ENCODE results near the gene USP26. TPM values are rescaled to one million over a fixed set of nuclear protein-coding genes. Genes with fewer than 3 reads are reported as not detected.

USP26 gene
- not detected in 2 replicates for polyA plus RNA-seq (2011; rRNA removed)
- polyA plus RNA-seq (2012; cell fraction: cytosol; rRNA removed), result not detected in 2 replicates
- polyA plus RNA-seq (2012; cell fraction: nucleus; rRNA removed), result not detected in 2 replicates
- not detected in 3 replicates for polyA plus RNA-seq (2017; fragmentation: RNase III; extraction: RNeasy Plus Mini Kit Qiagen cat#74134 plus additional on column Dnase treatment)
- not detected in 2 replicates for polyA minus RNA-seq (2011; rRNA and poly(A)+ RNA removed)

GRCh38 chrX:133097031-133097430, at the start of gene USP26:
TSS of gene USP26 (minus strand) at chrX:133097109. CDS start at chrX:133028220, 68,889 bp downstream.
- Histone ChIP-seq H3K4me2 (no peak within 1 kb of the TSS), H3K4me3 (no peak within 1 kb of the TSS), H3K4me1 (no peaks in the 10 kb centered on the region), H3K9me3 (no peaks in the 10 kb centered on the region), H3K27ac (no peak within 1 kb of the TSS)
- FAIRE-seq (no peak), DNase-seq (ENCODE audit: low read depth in 1 of 2, low spot score in 1 of 2) (no peak), ATAC-seq (no peak)
- ChIA-PET CTCF (no interaction called here), POLR2A (no interaction called here)
- no peak for TF ChIP-seq KDM1A (IDR thresholded peaks at IDR 0.05; ENCODE audit: low read depth)
- no peak for TF ChIP-seq CHD4 (IDR thresholded peaks at IDR 0.05; ENCODE audit: borderline replicate concordance)
- no peak for TF ChIP-seq JUNB (IDR thresholded peaks at IDR 0.05)
- TF ChIP-seq HMGXB4 (CRISPR knock-in tag; IDR thresholded peaks at IDR 0.05; ENCODE audit: borderline replicate concordance), result no peak
- TF ChIP-seq EHF (CRISPR knock-in tag; IDR thresholded peaks at IDR 0.05), result no peak
- no peak for TF ChIP-seq ZSCAN20 (CRISPR knock-in tag; IDR thresholded peaks at IDR 0.05)
- TF ChIP-seq, protein P1, sequence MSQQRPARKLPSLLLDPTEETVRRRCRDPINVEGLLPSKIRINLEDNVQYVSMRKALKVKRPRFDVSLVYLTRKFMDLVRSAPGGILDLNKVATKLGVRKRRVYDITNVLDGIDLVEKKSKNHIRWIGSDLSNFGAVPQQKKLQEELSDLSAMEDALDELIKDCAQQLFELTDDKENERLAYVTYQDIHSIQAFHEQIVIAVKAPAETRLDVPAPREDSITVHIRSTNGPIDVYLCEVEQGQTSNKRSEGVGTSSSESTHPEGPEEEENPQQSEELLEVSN (IDR thresholded peaks at IDR 0.05; ENCODE audit: borderline replicate concordance, low read depth), result no peak
- TF ChIP-seq ZNF302 (CRISPR knock-in tag; IDR thresholded peaks at IDR 0.05), result no peak
- no peak for TF ChIP-seq TP53 (CRISPR knock-in tag; IDR thresholded peaks at IDR 0.05)
- TF ChIP-seq CBX8 (IDR thresholded peaks at IDR 0.05), result no peak
- no peak for TF ChIP-seq HDAC2 (IDR thresholded peaks at IDR 0.05)
- TF ChIP-seq FOSB (CRISPR knock-in tag; IDR thresholded peaks at IDR 0.05), result no peak
- TF ChIP-seq RNF2 (IDR thresholded peaks at IDR 0.05; ENCODE audit: borderline replicate concordance, low read depth), result no peak
- TF ChIP-seq MYC (IDR thresholded peaks at IDR 0.05; ENCODE audit: borderline replicate concordance, low read length), result no peak
- TF ChIP-seq EP300 (IDR thresholded peaks at IDR 0.05), result no peak
- TF ChIP-seq HEYL (CRISPR knock-in tag; IDR thresholded peaks at IDR 0.05), result no peak
- TF ChIP-seq NFE2L2 (conservative IDR thresholded peaks at IDR 0.05; ENCODE audit: low read length), result no peak
- no peak for TF ChIP-seq FOXS1 (CRISPR knock-in tag; IDR thresholded peaks at IDR 0.05)
- TF ChIP-seq BHLHE40 (IDR thresholded peaks at IDR 0.05; ENCODE audit: low read depth, low read length), result no peak
- no peak for TF ChIP-seq MAFK (IDR thresholded peaks at IDR 0.05; ENCODE audit: partially characterized antibody)
- 85% methylated on average over 16 of the region's 16 CpGs for WGBS (ENCODE audit: missing lambda C conversion rate)

- H3K27ac ChIP-seq, result no peak overlapping the region
- 3% methylated on average over 4 of the region's 4 CpGs for WGBS (ENCODE audit: missing lambda C conversion rate)
- H3K9me3 ChIP-seq, result no peaks in the 10 kb centered on the region
- ChIA-PET POLR2A (no interaction called here), CTCF (no interaction called here)
- FAIRE-seq (peak; percentile 72), DNase-seq (ENCODE audit: low read depth in 1 of 2, low spot score in 1 of 2) (no peak), ATAC-seq (no peak)
- TF ChIP-seq FOSL2 (IDR thresholded peaks at IDR 0.05) (no peak), FOSL2 (CRISPR knock-in tag; IDR thresholded peaks at IDR 0.05) (no peak), MAFK (IDR thresholded peaks at IDR 0.05; ENCODE audit: partially characterized antibody) (no peak), ZNF302 (CRISPR knock-in tag; IDR thresholded peaks at IDR 0.05) (no peak), BCL3 (IDR thresholded peaks at IDR 0.05) (no peak), CBX2 (IDR thresholded peaks at IDR 0.05; ENCODE audit: borderline replicate concordance, low read depth) (no peak), JUNB (IDR thresholded peaks at IDR 0.05) (no peak), ESRRA (IDR thresholded peaks at IDR 0.05; ENCODE audit: borderline replicate concordance, low read length) (no peak)
- TF ChIP-seq, protein P2, sequence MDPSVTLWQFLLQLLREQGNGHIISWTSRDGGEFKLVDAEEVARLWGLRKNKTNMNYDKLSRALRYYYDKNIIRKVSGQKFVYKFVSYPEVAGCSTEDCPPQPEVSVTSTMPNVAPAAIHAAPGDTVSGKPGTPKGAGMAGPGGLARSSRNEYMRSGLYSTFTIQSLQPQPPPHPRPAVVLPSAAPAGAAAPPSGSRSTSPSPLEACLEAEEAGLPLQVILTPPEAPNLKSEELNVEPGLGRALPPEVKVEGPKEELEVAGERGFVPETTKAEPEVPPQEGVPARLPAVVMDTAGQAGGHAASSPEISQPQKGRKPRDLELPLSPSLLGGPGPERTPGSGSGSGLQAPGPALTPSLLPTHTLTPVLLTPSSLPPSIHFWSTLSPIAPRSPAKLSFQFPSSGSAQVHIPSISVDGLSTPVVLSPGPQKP (IDR thresholded peaks at IDR 0.05; ENCODE audit: low read depth, low read length), result no peak
- H3K4me1 ChIP-seq, result no peaks in the 10 kb centered on the region
- H3K4me3 ChIP-seq, result no peak overlapping the region
- H3K4me2 ChIP-seq, result no peak overlapping the region
Observed at GRCh38 chrX:133134282-133134681, 37.4 kb upstream of the USP26 start.
